ENCODE measurements around the gene FLRT1.

The FLRT1 gene

DNA sequence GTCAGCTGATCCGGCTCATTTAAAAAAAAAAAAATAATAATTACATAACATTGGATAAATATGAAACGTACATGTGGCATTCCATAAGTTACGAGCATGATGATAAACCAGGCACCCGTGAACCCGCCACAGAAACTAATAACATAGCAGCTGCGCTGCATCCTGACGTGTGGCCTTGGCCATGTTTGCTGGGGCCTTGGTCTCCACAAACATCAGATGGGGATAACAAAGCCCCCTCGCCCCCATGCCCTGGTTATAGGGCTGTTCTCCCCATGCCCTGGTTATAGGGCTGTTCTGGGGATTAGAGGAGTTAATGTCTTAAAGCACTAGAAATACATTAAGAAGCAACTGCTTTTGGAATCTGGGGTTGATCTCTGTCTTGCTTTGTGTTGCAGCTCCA is 36.7 kb downstream of the FLRT1 start:
- Histone ChIP-seq H3K4me1 (ENCODE audit: control extremely low read depth in 1 of 4, control insufficient read depth in 4 of 4, insufficient read depth in 4 of 4, low read length in 3 of 4) (no peaks in the 10 kb centered on the region), H3K9me3 (ENCODE audit: control extremely low read depth in 1 of 5, control insufficient read depth in 4 of 5, insufficient read depth in 2 of 5, low read depth in 1 of 5, low read length in 4 of 5) (no peaks in the 10 kb centered on the region), H3K36me3 (ENCODE audit: control insufficient read depth in 4 of 4, insufficient read depth in 4 of 4, low read length in 3 of 4) (no peaks in the 10 kb centered on the region), H3K27me3 (replicated peaks in 2 of 5; ENCODE audit: control insufficient read depth in 4 of 5, insufficient read depth in 5 of 5, low read length in 4 of 5) (peaks cover 0 to 3% (median 0%) of the 10 kb centered on the region in 5 experiments), H3K27ac (ENCODE audit: insufficient read depth in 1 of 2, low read depth in 1 of 2, low read length in 2 of 2, poor library complexity in 1 of 2, severe bottlenecking in 2 of 2) (no peak overlapping the region), H3K4me3 (ENCODE audit: control insufficient read depth in 1 of 7, extremely low read depth in 1 of 7, insufficient read depth in 4 of 7, low read depth in 2 of 7, low read length in 6 of 7) (no peak overlapping the region)
- POLR2A ChIA-PET: no interaction called here
- CTCF ChIA-PET: no interaction called here
- no peak for DNase-seq
- 94% methylated on average over 6 of the region's 8 CpGs for whole genome bisulfite sequencing (ENCODE audit: insufficient coverage)

GRCh38 chr11:64072871-64073270 is 37.1 kb downstream of the FLRT1 start:
- Histone ChIP-seq H3K9me3 (ENCODE audit: control extremely low read depth in 1 of 5, control insufficient read depth in 4 of 5, insufficient read depth in 2 of 5, low read depth in 1 of 5, low read length in 4 of 5) (no peaks in the 10 kb centered on the region), H3K36me3 (ENCODE audit: control insufficient read depth in 4 of 4, insufficient read depth in 4 of 4, low read length in 3 of 4) (no peaks in the 10 kb centered on the region), H3K4me3 (ENCODE audit: control insufficient read depth in 1 of 7, extremely low read depth in 1 of 7, insufficient read depth in 4 of 7, low read depth in 2 of 7, low read length in 6 of 7) (no peak overlapping the region), H3K27me3 (replicated peaks in 2 of 5; ENCODE audit: control insufficient read depth in 4 of 5, insufficient read depth in 5 of 5, low read length in 4 of 5) (peaks cover 0 to 1% (median 0%) of the 10 kb centered on the region in 5 experiments), H3K27ac (ENCODE audit: insufficient read depth in 1 of 2, low read depth in 1 of 2, low read length in 2 of 2, poor library complexity in 1 of 2, severe bottlenecking in 2 of 2) (no peak overlapping the region), H3K4me1 (ENCODE audit: control extremely low read depth in 1 of 4, control insufficient read depth in 4 of 4, insufficient read depth in 4 of 4, low read length in 3 of 4) (no peaks in the 10 kb centered on the region)
- 94% methylated on average over 9 of the region's 9 CpGs for WGBS (ENCODE audit: insufficient coverage)
- no peak for DNase-seq
- ChIA-PET POLR2A (no interaction called here), CTCF (no interaction called here)

GRCh38 chr11:64073542-64073941 is 37.8 kb downstream of the FLRT1 start:
- Histone ChIP-seq H3K27ac (ENCODE audit: insufficient read depth in 1 of 2, low read depth in 1 of 2, low read length in 2 of 2, poor library complexity in 1 of 2, severe bottlenecking in 2 of 2) (no peak overlapping the region), H3K4me1 (ENCODE audit: control extremely low read depth in 1 of 4, control insufficient read depth in 4 of 4, insufficient read depth in 4 of 4, low read length in 3 of 4) (no peaks in the 10 kb centered on the region), H3K36me3 (ENCODE audit: control insufficient read depth in 4 of 4, insufficient read depth in 4 of 4, low read length in 3 of 4) (no peaks in the 10 kb centered on the region), H3K4me3 (ENCODE audit: control insufficient read depth in 1 of 7, extremely low read depth in 1 of 7, insufficient read depth in 4 of 7, low read depth in 2 of 7, low read length in 6 of 7) (no peak overlapping the region), H3K27me3 (replicated peaks in 2 of 5; ENCODE audit: control insufficient read depth in 4 of 5, insufficient read depth in 5 of 5, low read length in 4 of 5) (no peaks in the 10 kb centered on the region), H3K9me3 (ENCODE audit: control extremely low read depth in 1 of 5, control insufficient read depth in 4 of 5, insufficient read depth in 2 of 5, low read depth in 1 of 5, low read length in 4 of 5) (no peaks in the 10 kb centered on the region)
- POLR2A ChIA-PET: no interaction called here
- DNase-seq: no peak
- CTCF ChIA-PET: no interaction called here
- 91% methylated on average over 12 of the region's 13 CpGs for WGBS (ENCODE audit: insufficient coverage)

GRCh38 chr11:64074239-64074638 is 38.5 kb downstream of the FLRT1 start:
- H3K36me3 ChIP-seq (ENCODE audit: control insufficient read depth in 4 of 4, insufficient read depth in 4 of 4, low read length in 3 of 4): no peaks in the 10 kb centered on the region
- 89% methylated on average over 10 of the region's 10 CpGs for WGBS (ENCODE audit: insufficient coverage)
- no peaks in the 10 kb centered on the region for H3K27me3 ChIP-seq (replicated peaks in 2 of 5; ENCODE audit: control insufficient read depth in 4 of 5, insufficient read depth in 5 of 5, low read length in 4 of 5)
- H3K4me3 ChIP-seq (ENCODE audit: control insufficient read depth in 1 of 7, extremely low read depth in 1 of 7, insufficient read depth in 4 of 7, low read depth in 2 of 7, low read length in 6 of 7): no peak overlapping the region
- ChIA-PET POLR2A (no interaction called here), CTCF (interaction anchor here (0.6 kb wide), 1 partner anchor 100 kb away, joined by 3 read pairs; no protein-coding TSS in a partner anchor)
- DNase-seq: no peak
- H3K9me3 ChIP-seq (ENCODE audit: control extremely low read depth in 1 of 5, control insufficient read depth in 4 of 5, insufficient read depth in 2 of 5, low read depth in 1 of 5, low read length in 4 of 5): no peaks in the 10 kb centered on the region
- H3K4me1 ChIP-seq (ENCODE audit: control extremely low read depth in 1 of 4, control insufficient read depth in 4 of 4, insufficient read depth in 4 of 4, low read length in 3 of 4): no peaks in the 10 kb centered on the region
- no peak overlapping the region for H3K27ac ChIP-seq (ENCODE audit: insufficient read depth in 1 of 2, low read depth in 1 of 2, low read length in 2 of 2, poor library complexity in 1 of 2, severe bottlenecking in 2 of 2)

GRCh38 chr11:64076758-64077157 is 41.0 kb downstream of the FLRT1 start:
- H3K27me3 ChIP-seq (replicated peaks in 2 of 5; ENCODE audit: control insufficient read depth in 4 of 5, insufficient read depth in 5 of 5, low read length in 4 of 5): no peaks in the 10 kb centered on the region
- H3K9me3 ChIP-seq (ENCODE audit: control extremely low read depth in 1 of 5, control insufficient read depth in 4 of 5, insufficient read depth in 2 of 5, low read depth in 1 of 5, low read length in 4 of 5): no peaks in the 10 kb centered on the region
- H3K4me1 ChIP-seq (ENCODE audit: control extremely low read depth in 1 of 4, control insufficient read depth in 4 of 4, insufficient read depth in 4 of 4, low read length in 3 of 4): no peaks in the 10 kb centered on the region
- ChIA-PET POLR2A (no interaction called here), CTCF (interaction anchor here (0.9 kb wide), 1 partner anchor 69 kb away, joined by 3 read pairs; no protein-coding TSS in a partner anchor)
- H3K27ac ChIP-seq (ENCODE audit: insufficient read depth in 1 of 2, low read depth in 1 of 2, low read length in 2 of 2, poor library complexity in 1 of 2, severe bottlenecking in 2 of 2): no peak overlapping the region
- no peaks in the 10 kb centered on the region for H3K36me3 ChIP-seq (ENCODE audit: control insufficient read depth in 4 of 4, insufficient read depth in 4 of 4, low read length in 3 of 4)
- DNase-seq: no peak
- WGBS (ENCODE audit: insufficient coverage): 98% methylated on average over 6 of the region's 8 CpGs
- no peak overlapping the region for H3K4me3 ChIP-seq (ENCODE audit: control insufficient read depth in 1 of 7, extremely low read depth in 1 of 7, insufficient read depth in 4 of 7, low read depth in 2 of 7, low read length in 6 of 7)

GRCh38 chr11:64077607-64078006 is 41.9 kb downstream of the FLRT1 start:
- POLR2A ChIA-PET: no interaction called here
- no peak for DNase-seq
- no peaks in the 10 kb centered on the region for H3K9me3 ChIP-seq (ENCODE audit: control extremely low read depth in 1 of 5, control insufficient read depth in 4 of 5, insufficient read depth in 2 of 5, low read depth in 1 of 5, low read length in 4 of 5)

GRCh38 chr11:64078284-64078683 is 42.6 kb downstream of the FLRT1 start:
- ChIA-PET POLR2A (no interaction called here), CTCF (no interaction called here)
- Histone ChIP-seq H3K4me3 (ENCODE audit: control insufficient read depth in 1 of 7, extremely low read depth in 1 of 7, insufficient read depth in 4 of 7, low read depth in 2 of 7, low read length in 6 of 7) (no peak overlapping the region), H3K27ac (ENCODE audit: insufficient read depth in 1 of 2, low read depth in 1 of 2, low read length in 2 of 2, poor library complexity in 1 of 2, severe bottlenecking in 2 of 2) (no peak overlapping the region), H3K4me1 (ENCODE audit: control extremely low read depth in 1 of 4, control insufficient read depth in 4 of 4, insufficient read depth in 4 of 4, low read length in 3 of 4) (no peaks in the 10 kb centered on the region), H3K27me3 (replicated peaks in 2 of 5; ENCODE audit: control insufficient read depth in 4 of 5, insufficient read depth in 5 of 5, low read length in 4 of 5) (no peaks in the 10 kb centered on the region), H3K9me3 (ENCODE audit: control extremely low read depth in 1 of 5, control insufficient read depth in 4 of 5, insufficient read depth in 2 of 5, low read depth in 1 of 5, low read length in 4 of 5) (no peaks in the 10 kb centered on the region), H3K36me3 (ENCODE audit: control insufficient read depth in 4 of 4, insufficient read depth in 4 of 4, low read length in 3 of 4) (no peaks in the 10 kb centered on the region)
- no peak for DNase-seq
- WGBS (ENCODE audit: insufficient coverage): 93% methylated on average over 11 of the region's 11 CpGs

More at GRCh38 chr11:64077607-64078006, 41.9 kb downstream of the FLRT1 start:
- no peaks in the 10 kb centered on the region for H3K27me3 ChIP-seq (replicated peaks in 2 of 5; ENCODE audit: control insufficient read depth in 4 of 5, insufficient read depth in 5 of 5, low read length in 4 of 5)
- CTCF ChIA-PET: no interaction called here
- no peak overlapping the region for H3K4me3 ChIP-seq (ENCODE audit: control insufficient read depth in 1 of 7, extremely low read depth in 1 of 7, insufficient read depth in 4 of 7, low read depth in 2 of 7, low read length in 6 of 7)
- H3K27ac ChIP-seq (ENCODE audit: insufficient read depth in 1 of 2, low read depth in 1 of 2, low read length in 2 of 2, poor library complexity in 1 of 2, severe bottlenecking in 2 of 2): no peak overlapping the region
- H3K4me1 ChIP-seq (ENCODE audit: control extremely low read depth in 1 of 4, control insufficient read depth in 4 of 4, insufficient read depth in 4 of 4, low read length in 3 of 4): no peaks in the 10 kb centered on the region
- H3K36me3 ChIP-seq (ENCODE audit: control insufficient read depth in 4 of 4, insufficient read depth in 4 of 4, low read length in 3 of 4): no peaks in the 10 kb centered on the region
- 100% methylated on average over 9 of the region's 12 CpGs for WGBS (ENCODE audit: insufficient coverage)

Data from common myeloid progenitor, CD34-positive (primary cell).